ENCODE measurements around the gene CST6. TPM values are rescaled to one million over a fixed set of nuclear protein-coding genes. Genes with fewer than 3 reads are reported as not detected.

CST6 gene, protein sequence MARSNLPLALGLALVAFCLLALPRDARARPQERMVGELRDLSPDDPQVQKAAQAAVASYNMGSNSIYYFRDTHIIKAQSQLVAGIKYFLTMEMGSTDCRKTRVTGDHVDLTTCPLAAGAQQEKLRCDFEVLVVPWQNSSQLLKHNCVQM
- total RNA-seq, result not detected

DNA sequence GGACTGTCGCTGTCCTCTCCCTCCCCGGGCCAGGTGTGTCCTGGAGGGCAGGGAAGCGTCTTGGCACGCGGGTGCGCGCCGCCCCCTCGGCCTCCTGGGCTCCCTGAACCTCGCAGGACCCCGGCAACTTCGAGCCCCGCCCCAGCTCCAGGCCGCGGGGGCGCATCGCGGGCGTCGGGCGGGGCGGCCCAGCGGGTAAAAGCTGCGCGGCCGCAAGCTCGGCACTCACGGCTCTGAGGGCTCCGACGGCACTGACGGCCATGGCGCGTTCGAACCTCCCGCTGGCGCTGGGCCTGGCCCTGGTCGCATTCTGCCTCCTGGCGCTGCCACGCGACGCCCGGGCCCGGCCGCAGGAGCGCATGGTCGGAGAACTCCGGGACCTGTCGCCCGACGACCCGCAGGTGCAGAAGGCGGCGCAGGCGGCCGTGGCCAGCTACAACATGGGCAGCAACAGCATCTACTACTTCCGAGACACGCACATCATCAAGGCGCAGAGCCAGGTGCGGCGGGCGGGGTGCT is at the start of gene CST6:
Gene CST6, plus strand, starts transcription at position 224 of the 519 bp plus-strand sequence. Its CDS starts 37 bp downstream, at position 261.
- Histone ChIP-seq H3K27me3 (ENCODE audit: insufficient read depth, low read length) (peaks cover 26% of the 10 kb centered on the region), H3K4me1 (ENCODE audit: insufficient read depth, low read length) (peaks cover 34% of the 10 kb centered on the region), H3K9me3 (ENCODE audit: low read depth, low read length) (no peaks in the 10 kb centered on the region), H3K4me3 (ENCODE audit: low read length) (no peak within 1 kb of the TSS)

DNA sequence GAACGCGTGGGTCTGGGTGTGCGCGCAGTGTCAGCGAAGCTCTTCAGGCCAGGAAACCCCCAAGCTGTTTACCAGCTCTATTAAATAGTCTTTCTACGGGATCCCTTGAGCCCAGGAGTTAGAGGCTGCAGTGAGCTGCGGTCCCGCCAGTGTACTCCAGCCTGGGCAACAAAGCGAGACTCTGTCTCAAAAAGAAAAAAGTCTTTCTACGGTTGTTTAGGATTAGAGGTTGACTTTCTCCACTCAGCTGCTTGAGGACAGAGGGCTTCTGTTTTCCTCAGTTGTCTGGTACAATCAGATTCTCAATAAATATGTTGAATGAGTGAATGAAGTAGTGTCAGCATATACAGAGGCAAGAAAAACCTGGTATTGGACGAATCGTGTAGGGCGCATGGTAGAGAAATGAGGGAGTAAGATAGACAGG is 49.7 kb upstream of the CST6 start:
- H3K4me3 ChIP-seq (ENCODE audit: low read length), result peak overlapping the region; percentile 98
- H3K9me3 ChIP-seq (ENCODE audit: low read depth, low read length), result no peaks in the 10 kb centered on the region
- peaks cover 41% of the 10 kb centered on the region for H3K4me1 ChIP-seq (ENCODE audit: insufficient read depth, low read length)
- no peaks in the 10 kb centered on the region for H3K27me3 ChIP-seq (ENCODE audit: insufficient read depth, low read length)

DNA sequence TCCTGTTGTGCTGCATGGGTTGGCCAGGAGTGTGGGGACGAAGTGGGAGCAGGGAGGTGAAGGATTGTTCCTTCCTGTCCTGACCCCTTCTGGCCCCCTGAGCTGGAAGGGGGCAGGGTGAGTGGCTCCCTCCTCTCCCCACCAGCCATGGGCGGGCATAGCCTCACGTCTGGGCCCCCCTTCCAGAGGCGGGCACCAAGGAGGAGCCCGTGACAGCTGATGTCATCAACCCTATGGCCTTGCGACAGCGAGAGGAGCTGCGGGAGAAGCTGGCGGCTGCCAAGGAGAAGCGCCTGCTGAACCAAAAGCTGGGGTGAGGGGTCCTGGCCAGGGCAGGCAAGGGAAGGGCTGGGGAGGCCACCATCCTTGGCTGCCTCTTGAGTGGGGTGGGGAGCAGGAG is 46.9 kb upstream of the CST6 start:
- no peaks in the 10 kb centered on the region for H3K9me3 ChIP-seq (ENCODE audit: low read depth, low read length)
- no peak overlapping the region for H3K4me3 ChIP-seq (ENCODE audit: low read length)
- no peaks in the 10 kb centered on the region for H3K27me3 ChIP-seq (ENCODE audit: insufficient read depth, low read length)
- peaks cover 46% of the 10 kb centered on the region for H3K4me1 ChIP-seq (ENCODE audit: insufficient read depth, low read length)

DNA sequence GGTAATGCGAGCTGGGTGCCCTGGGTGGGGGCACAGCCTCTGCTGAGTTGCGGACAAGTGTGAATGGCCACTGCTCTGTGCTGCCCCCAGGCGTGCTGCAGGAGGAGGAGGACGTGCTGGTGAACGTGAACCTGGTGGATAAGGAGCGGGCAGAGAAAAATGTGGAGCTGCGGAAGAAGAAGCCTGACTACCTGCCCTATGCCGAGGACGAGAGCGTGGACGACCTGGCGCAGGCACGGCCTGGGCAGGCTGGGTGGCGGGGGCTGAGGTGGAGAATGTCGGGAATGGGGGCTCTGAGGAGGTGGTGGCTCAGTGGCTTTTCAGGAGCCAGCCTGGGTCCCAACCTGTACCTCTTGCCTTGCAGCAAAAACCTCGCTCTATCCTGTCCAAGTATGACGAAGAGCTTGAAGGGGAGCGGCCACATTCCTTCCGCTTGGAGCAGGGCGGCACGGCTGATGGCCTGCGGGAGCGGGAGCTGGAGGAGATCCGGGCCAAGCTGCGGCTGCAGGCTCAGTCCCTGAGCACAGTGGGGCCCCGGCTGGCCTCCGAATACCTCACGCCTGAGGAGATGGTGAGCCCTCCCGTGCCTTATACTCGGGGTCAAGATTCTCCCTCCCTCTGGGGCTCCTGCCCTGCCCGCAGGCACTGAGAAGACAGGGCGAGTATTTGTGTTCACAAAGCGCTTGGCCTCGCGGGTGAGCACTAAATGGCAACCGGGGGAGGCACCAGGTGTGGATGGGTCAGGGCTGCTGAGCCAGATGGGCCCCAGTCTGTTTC is 45.6 kb upstream of the CST6 start:
- Histone ChIP-seq H3K4me1 (ENCODE audit: insufficient read depth, low read length) (peaks cover 45% of the 10 kb centered on the region), H3K27me3 (ENCODE audit: insufficient read depth, low read length) (no peaks in the 10 kb centered on the region), H3K4me3 (ENCODE audit: low read length) (no peak overlapping the region), H3K9me3 (ENCODE audit: low read depth, low read length) (no peaks in the 10 kb centered on the region)

DNA sequence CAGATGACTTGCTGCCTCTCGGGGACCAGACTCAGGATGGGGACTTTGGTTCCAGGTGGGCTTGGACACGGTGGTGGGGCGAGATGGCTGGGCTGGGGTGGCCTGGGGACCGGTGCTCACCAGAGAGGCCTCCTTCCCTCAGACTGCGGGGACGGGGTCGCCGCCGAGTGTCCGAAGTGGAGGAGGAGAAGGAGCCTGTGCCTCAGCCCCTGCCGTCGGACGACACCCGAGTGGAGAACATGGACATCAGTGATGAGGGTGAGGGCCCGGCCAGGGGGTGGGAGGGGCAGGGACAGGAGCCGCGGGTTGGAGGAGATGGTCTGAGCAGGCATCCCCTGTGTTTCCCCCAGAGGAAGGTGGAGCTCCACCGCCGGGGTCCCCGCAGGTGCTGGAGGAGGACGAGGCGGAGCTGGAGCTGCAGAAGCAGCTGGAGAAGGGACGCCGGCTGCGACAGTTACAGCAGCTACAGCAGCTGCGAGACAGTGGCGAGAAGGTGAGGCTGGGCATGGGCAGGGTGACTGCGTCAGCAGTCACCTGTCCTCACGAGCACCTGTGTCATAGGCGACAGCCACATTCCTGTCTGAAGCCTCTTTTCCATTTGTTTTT is 44.4 kb upstream of the CST6 start:
- no peaks in the 10 kb centered on the region for H3K27me3 ChIP-seq (ENCODE audit: insufficient read depth, low read length)
- H3K4me3 ChIP-seq (ENCODE audit: low read length), result no peak overlapping the region
- peaks cover 41% of the 10 kb centered on the region for H3K4me1 ChIP-seq (ENCODE audit: insufficient read depth, low read length)
- no peaks in the 10 kb centered on the region for H3K9me3 ChIP-seq (ENCODE audit: low read depth, low read length)

DNA sequence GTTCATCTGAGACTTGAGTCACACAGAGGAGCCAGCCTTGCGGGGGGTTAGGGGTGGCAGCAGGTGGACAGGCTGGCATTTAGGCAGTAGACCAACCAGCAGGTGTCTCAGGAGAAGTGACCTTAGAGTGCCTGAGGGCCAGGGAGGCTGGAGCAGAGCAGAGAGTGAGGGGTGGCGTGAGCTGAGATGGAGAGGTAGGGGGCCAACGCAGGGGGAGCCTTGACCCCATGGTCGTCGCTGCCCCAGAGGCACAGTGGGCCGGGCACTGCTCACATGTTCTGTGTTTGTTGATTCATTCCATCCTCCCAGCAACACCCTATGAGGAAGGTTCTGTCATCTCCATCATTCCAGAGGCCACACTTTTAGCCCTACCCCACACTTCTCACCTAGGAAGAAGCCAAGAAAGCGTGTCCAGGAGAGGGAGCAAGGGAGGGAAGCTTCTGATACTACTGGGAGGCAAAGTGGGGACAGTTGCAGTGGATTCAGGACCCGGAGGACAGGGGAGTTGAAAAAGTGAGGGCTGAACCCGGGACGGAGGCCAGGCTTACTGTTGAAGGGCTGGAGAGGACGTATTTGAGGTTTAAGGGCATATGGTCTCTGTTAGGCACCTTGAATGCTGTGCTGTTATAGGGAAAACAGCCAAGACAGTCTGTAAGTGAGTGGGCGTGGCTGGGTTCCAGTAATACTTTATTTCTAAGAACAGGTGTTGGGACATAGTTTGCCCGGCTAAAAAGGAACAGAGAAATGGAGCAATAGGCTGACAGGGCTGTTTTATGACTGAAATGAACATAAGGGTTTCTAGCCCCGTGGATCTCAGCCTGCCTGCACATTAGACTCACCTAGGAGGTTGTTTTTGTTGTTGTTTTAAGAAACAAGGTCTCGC is 43.0 kb upstream of the CST6 start:
- no peaks in the 10 kb centered on the region for H3K9me3 ChIP-seq (ENCODE audit: low read depth, low read length)
- no peak overlapping the region for H3K4me3 ChIP-seq (ENCODE audit: low read length)
- H3K27me3 ChIP-seq (ENCODE audit: insufficient read depth, low read length), result no peaks in the 10 kb centered on the region

DNA sequence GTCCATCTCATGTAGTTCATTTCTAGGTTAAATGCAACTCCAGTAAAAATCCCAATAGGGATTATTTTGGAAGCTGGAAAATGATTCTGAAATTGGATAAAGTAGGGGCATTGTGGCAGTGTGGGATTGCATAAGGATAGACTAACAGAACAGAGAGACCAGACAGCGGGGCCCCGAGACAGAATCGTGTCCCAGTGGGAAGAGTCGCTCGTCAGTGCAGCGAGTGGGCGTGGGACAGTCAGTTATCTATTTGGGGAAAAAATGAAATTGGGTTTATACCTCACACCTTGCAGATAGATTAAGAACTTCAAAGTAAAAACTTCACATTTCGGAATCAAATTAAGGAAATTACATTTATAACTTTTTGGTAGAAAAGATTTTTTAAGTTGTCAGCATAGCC is 39.7 kb upstream of the CST6 start:
- Histone ChIP-seq H3K4me1 (ENCODE audit: insufficient read depth, low read length) (peaks cover 19% of the 10 kb centered on the region), H3K9me3 (ENCODE audit: low read depth, low read length) (no peaks in the 10 kb centered on the region), H3K4me3 (ENCODE audit: low read length) (no peak overlapping the region), H3K27me3 (ENCODE audit: insufficient read depth, low read length) (no peaks in the 10 kb centered on the region)

More for the DNA sequence above, 43.0 kb upstream of the CST6 start:
- peaks cover 27% of the 10 kb centered on the region for H3K4me1 ChIP-seq (ENCODE audit: insufficient read depth, low read length)

DNA sequence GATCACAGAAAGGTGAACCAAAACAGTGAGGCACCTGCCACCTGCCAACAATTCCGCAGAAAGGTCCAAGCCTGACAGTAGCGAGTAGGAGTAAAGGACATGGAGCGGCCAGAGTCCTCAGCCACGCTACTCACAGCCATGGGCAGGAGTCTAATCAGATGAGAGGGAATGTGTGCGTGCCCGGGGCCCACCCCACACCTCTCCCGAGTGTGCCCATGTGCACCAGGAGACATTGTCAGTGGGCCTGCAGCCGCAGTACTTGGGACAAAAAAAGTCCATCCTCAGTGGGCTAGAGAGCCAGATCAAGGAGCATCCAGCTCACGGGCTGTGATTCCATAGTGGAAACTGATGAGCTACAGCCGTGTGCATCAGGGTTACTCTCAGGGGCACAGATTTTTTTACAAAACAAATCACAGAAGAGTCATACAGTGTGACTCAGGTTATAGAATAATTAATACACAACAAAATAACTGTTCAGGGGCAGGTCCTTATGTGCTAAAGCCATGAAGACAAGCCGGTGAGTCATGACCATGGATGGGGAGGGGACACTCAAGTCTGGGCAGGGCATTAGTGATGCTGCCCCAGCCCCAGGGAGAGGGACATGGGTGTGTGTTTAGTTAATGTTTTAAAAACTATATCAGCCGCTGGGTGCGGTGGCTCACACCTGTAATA is 38.2 kb upstream of the CST6 start:
- peaks cover 18% of the 10 kb centered on the region for H3K4me1 ChIP-seq (ENCODE audit: insufficient read depth, low read length)
- H3K9me3 ChIP-seq (ENCODE audit: low read depth, low read length), result no peaks in the 10 kb centered on the region
- H3K4me3 ChIP-seq (ENCODE audit: low read length), result no peak overlapping the region
- H3K27me3 ChIP-seq (ENCODE audit: insufficient read depth, low read length), result no peaks in the 10 kb centered on the region

DNA sequence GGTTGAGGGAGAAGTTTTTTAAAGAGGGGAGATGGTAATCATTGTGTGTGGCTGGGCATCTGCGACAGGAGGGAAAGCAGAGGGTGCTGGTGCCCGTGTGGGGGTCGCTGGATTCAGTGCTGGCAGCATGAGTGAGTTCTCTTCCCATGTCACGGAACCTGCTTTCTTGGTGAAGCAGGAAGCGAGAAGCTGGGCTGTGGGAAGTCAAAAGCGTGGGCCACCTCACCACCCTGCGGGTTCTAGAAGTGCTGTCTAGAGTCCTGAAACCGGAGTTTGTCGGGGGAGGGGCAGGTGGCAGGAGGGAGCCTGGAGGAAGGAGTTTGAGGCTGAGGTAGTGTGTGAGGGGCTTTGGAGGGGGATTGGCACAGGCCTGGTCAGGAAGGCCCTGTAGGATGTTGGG is 36.0 kb upstream of the CST6 start:
- no peak overlapping the region for H3K4me3 ChIP-seq (ENCODE audit: low read length)
- no peaks in the 10 kb centered on the region for H3K9me3 ChIP-seq (ENCODE audit: low read depth, low read length)
- no peaks in the 10 kb centered on the region for H3K4me1 ChIP-seq (ENCODE audit: insufficient read depth, low read length)
- no peaks in the 10 kb centered on the region for H3K27me3 ChIP-seq (ENCODE audit: insufficient read depth, low read length)

DNA sequence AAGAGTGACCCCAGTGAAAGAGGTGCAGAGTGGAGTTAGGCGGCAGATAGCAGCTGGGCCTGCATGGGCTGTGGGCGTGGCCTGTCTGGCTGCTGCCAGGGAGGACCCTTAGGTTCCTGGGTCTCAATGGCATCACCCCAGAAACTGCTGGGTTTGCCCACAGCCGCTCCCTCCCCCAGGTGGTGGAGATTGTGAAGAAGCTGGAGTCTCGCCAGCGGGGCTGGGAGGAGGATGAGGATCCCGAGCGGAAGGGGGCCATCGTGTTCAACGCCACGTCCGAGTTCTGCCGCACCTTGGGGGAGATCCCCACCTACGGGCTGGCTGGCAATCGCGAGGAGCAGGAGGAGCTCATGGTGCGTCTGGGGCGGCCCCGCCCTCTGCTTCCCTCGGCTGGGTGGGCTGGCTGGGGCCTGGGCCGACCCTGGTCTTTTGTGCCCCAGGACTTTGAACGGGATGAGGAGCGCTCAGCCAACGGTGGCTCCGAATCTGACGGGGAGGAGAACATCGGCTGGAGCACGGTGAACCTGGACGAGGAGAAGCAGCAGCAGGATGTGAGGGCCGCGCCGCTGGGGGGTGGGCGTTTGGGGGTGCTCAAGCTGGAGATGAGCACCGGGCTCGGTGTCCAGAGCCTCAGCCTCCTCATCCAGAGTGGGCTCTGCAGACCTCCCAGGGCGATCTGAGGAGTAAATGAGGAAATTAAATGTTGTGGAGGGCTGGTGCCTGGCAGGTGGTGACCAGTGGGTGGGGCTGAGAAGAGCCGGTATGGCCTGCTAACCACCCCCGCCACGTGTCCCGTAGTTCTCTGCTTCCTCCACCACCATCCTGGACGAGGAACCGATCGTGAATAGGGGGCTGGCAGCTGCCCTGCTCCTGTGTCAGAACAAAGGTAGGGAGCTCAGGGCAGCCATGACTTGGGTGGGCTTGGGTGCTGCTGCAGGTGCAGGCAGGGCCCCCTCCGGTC is 35.3 kb upstream of the CST6 start:
- Histone ChIP-seq H3K9me3 (ENCODE audit: low read depth, low read length) (no peaks in the 10 kb centered on the region), H3K4me1 (ENCODE audit: insufficient read depth, low read length) (no peaks in the 10 kb centered on the region), H3K27me3 (ENCODE audit: insufficient read depth, low read length) (no peaks in the 10 kb centered on the region), H3K4me3 (ENCODE audit: low read length) (no peak overlapping the region)

DNA sequence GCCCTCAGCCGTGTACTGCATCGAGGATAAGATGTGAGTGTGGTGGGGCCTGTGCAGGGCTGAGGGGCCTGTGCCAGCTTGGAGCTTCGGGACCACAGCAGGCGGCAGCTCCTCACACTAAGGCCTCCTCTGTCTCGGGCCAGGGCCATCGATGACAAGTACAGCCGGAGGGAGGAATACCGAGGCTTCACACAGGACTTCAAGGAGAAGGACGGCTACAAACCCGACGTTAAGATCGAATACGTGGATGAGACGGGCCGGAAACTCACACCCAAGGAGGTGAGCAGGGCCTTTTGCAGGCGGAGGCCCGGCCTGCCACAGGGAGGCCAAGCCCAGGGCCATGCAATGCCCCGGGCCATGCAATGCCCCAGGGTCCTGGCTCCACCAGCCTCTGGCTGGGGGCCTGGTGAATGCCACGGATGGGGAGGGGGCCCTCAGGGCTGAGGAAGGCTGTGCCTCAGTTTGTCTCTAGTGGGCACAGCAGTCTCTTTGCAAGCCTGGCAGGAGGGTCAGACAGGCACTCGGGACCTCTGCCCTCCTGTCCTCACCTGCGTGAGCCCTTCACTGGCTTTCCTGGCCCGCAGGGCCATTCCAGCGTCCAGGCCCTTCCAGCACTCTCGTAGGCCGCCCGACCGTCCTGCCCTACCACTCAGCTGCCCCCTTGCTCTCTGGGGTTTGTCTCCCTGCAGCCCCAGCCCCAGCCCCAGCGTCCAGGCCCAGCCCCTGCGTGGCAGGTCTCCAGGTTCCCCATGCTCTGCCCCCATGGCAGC is 34.0 kb upstream of the CST6 start:
- H3K4me1 ChIP-seq (ENCODE audit: insufficient read depth, low read length), result no peaks in the 10 kb centered on the region
- H3K27me3 ChIP-seq (ENCODE audit: insufficient read depth, low read length), result no peaks in the 10 kb centered on the region
- no peaks in the 10 kb centered on the region for H3K9me3 ChIP-seq (ENCODE audit: low read depth, low read length)
- H3K4me3 ChIP-seq (ENCODE audit: low read length), result no peak overlapping the region

DNA sequence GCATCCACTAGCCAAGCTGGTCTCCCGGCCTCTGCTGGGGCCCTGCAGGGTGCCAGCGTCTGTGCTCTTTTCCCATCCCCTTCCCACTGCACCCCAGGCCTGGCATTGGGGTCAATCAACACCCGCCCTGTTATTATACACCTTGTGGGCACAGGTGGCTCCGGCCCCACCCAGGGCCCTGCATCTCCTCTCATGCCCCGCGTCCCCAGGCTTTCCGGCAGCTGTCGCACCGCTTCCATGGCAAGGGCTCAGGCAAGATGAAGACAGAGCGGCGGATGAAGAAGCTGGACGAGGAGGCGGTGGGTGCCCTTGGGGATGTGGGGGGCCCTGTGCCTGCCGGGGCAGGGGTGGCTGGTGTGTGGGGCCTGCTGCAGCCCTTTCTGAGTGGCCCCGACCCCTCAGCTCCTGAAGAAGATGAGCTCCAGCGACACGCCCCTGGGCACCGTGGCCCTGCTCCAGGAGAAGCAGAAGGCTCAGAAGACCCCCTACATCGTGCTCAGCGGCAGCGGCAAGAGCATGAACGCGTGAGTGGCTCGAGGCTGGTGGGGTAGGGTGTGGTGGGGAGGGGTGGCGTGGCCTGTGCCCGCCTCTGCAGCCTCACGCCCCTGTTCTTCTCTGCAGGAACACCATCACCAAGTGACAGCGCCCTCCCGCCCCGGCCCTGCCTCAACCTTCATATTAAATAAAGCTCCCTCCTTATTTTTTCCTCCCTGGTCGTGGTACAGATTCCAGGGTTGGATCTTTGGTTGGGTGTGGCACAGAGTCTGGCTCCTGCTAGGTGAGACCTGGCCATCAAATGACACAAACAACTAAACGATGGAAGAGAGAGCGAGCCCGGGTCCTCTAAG is 33.2 kb upstream of the CST6 start:
- no peak overlapping the region for H3K4me3 ChIP-seq (ENCODE audit: low read length)
- no peaks in the 10 kb centered on the region for H3K4me1 ChIP-seq (ENCODE audit: insufficient read depth, low read length)
- no peaks in the 10 kb centered on the region for H3K27me3 ChIP-seq (ENCODE audit: insufficient read depth, low read length)
- no peaks in the 10 kb centered on the region for H3K9me3 ChIP-seq (ENCODE audit: low read depth, low read length)
